HCT116 (cell line): ENCODE data around the gene RNF125.

Experiments used
- CTCF ChIP-seq, 3 experiments: fragments of 200-600 bp in 1 of 3; sonication (generic) in 1 of 3; IDR thresholded peaks in 2 of 3; conservative IDR thresholded peaks in 1 of 3; 2 replicates each; pipeline ENCODE4 v1.5.1; 2012 to 2017; ENCODE audit warnings: low read depth in 2 of 3, low read length in 2 of 3, antibody characterized with exemption in 1 of 3, borderline replicate concordance in 1 of 3, control low read depth in 1 of 3, mild to moderate bottlenecking in 1 of 3, mixed read lengths in 1 of 3, mixed run types in 1 of 3, moderate library complexity in 1 of 3; ENCODE audit not compliant: insufficient read depth in 1 of 3
- ELF1 ChIP-seq: IDR thresholded peaks from 2 replicates; pipeline ENCODE4 v1.6.1; 2012; ENCODE audit warnings: low read depth, borderline replicate concordance
- FOSL1 ChIP-seq: IDR thresholded peaks from 2 replicates; pipeline ENCODE4 v1.6.1; 2012; ENCODE audit warnings: low read depth
- JUND ChIP-seq: IDR thresholded peaks from 2 replicates; pipeline ENCODE4 v1.6.1; 2012
- SIN3A ChIP-seq: IDR thresholded peaks from 2 replicates; pipeline ENCODE4 v1.6.1; 2012; ENCODE audit warnings: low read depth
- SP1 ChIP-seq: IDR thresholded peaks from 2 replicates; pipeline ENCODE4 v1.6.1; 2012; ENCODE audit warnings: low read depth
- YY1 ChIP-seq: IDR thresholded peaks from 2 replicates; pipeline ENCODE4 v1.6.1; 2011; ENCODE audit warnings: low read length, low read depth, moderate library complexity, mild to moderate bottlenecking; ENCODE audit not compliant: insufficient replicate concordance; ENCODE audit errors: extremely low read depth

DNA sequence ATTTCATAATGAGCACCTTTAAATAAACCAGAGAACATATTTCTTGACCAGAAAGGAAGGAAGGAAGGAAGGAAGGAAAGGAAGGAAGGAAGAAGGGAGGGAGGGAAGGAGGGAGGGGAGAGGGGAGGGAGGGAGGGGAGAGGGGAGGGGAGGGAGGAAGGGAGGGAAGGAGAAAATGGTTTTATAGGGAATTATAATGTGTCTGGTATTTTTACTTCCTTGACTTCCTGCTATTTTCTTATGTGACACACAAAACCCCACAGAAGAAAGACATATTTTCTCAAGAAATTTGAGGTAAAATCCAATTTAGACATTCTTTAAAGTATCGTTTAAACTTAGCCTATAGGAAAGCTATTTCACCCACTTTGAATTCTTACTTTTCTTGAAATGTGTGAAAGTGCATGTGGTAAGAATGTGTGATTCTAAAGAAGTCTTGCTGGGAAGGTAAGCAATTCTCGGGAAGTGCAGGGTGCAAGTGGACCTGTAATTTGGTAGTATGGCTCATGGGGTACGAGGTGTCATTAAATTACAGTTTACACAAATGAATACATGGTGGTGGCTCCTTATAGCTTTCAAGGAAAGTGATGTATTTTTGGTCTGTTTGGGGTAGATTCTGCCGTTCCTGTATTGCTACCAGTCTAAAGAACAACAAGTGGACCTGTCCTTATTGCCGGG lies 18.0 kb downstream of the RNF125 start:
- TF ChIP-seq CTCF (IDR thresholded peaks at IDR 0.05 in 2 of 3, conservative IDR thresholded peaks at IDR 0.05 in 1 of 3; ENCODE audit: borderline replicate concordance in 1 of 3, insufficient read depth in 1 of 3, low read depth in 2 of 3, low read length in 2 of 3) (no peak), SP1 (no peak), JUND (no peak), SIN3A (no peak), FOSL1 (no peak), YY1 (no peak), ELF1 (no peak)
